GM18499 (cell line): ENCODE results near the gene KIZ.

ENCODE experiments used
- ATAC-seq: cut with Tn5 transposase; IDR thresholded peaks from one replicate; pipeline ENCODE4 v1.9.1; 2021; ENCODE audit warnings: moderate number of reproducible peaks; ENCODE audit not compliant: insufficient read depth, unreplicated experiment

Gene KIZ

DNA sequence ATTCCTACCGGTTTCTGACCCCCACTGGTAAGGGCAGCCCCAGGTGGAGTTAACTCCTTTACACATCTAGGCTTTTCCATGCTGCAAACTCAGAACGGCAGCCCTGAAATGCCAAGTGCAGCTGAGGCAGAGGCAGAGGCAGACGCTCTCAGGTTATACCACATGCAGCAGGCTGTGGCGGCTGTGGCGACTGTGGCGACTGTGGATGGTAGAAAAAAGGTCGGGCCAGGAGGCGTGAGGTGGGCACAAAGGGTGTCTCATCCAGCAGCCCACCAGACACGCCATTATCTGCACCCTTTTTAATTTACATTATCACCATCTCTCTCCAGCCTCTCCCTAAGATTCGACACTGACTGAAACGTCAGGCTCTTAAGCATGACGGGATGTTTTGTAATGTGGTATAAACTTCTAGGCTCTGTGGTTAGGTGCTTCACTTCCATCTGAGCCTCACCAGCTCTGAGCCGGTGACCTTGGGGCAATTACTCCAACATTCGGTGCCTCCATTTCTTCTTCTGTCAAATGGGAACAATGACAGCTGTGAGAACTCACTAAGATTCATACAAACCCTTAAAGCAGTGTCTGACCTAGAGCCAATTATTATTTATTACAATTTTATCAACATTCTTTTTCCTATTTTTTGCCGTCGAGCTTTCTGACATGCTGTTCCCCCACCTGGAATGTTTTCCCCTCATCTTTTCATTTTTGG lies 8.2 kb downstream of the KIZ start:
- ATAC-seq: no peak

DNA sequence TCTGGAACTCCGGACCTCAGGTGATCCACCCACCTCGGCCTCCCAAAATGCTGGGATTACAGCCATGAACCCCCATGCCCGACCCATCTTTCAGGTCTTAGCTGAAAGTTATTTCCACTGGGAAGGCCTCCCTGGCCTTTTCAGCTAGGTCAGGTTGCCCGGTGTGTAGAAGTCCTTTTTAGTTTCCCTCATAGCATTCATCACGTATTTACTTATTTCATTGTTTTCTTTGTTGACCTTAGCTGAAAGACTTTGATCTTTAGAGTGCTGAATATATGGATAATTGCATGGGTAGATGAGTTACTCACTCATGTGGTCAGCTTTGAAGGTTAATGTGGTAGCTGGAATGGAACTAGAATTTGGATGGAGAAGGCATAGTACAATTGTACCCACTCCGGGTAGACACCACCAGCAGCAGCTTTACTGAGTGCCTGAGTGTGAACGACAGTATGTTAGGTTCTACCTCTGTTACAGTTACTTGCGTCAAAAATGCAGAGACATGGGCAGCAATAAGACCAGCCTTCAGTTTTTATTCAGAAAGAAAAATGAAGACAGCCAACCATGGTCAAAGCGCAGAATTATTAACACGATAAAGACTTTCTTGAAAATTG lies 9.1 kb downstream of the KIZ start:
- no peak for ATAC-seq

DNA sequence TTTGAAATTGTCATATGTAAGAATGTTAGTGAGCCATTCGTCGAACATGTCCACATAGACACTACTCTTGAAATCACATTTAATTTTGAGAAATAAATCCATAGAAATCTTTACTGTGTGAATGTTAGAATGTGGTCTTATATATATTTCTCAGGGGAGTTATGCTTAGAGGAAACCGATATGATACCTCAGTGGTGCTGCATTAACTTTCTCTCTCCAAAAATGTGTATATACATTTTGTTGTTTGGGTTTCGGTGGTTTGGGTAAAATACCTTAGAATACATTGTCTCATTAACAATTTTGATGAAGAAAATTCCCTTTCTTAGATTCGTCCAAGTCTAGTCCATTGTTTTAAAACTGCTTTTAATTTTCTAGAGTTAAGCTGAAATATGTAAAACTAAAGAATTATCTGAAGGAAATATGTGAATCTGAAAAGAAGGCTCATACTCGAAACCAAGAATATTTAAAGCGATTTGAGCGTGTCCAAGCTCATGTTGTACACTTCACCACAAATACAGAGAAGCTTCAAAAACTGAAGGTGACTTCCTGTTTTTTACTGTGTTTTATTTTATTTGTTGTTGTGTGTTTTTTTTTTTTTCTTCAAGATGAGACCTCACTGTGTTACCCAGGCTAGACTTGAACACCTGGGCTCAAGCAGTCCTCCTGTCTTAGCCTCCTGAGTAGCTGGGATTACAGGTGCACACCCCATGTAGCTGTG lies 10.3 kb downstream of the KIZ start:
- no peak for ATAC-seq

DNA sequence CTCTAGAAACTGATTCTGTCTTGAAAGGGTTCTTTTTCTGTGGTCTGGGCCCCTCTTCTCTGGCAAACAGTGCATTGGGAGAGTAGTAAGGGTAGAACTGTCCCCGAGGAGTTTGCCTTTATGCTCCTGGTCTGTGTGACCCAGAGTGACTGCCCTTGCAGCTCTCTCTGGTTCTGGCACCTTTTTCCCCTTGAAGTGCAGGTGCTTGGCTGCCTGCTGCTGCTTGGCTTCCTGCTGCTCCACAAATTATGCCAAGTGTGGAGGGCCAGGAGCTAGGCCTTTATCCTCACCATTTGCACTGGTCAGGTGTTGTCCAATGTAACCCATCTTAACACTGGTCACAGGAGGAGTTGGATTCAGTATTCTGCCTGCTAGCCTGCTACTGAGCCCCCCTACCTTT lies 11.2 kb downstream of the KIZ start:
- ATAC-seq: no peak

DNA sequence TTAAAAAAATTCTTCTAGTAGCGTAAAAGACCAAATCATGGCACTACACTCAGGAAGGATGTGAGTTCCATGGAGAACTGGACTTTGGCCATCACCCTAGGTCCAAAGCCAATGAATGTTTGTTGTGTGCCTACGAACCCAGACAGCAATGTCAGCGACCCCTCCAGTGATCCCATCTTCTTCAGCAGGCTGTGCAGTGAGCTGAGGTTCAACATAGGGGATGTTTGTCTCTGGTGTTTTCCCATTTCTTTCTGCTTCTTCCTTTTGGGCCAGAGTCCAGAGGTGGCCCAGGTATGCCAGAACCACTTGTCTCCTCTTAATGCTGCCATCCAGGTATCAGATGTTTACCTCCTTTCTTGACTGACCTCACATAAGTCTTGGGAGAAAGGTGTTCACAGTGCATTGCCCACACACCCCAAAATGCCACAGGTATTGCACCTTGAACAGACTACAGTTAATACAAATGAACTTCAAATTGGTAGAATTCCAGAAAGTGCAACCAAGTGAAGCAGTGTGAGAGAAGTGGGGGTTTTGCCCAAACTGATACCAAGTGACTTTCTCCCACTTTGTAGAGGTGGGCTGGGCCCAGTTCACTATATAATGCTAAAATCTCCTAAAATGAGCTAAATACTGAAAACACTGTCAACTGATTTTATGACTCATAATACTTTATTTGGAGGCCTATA lies 14.1 kb downstream of the KIZ start:
- ATAC-seq: no peak

DNA sequence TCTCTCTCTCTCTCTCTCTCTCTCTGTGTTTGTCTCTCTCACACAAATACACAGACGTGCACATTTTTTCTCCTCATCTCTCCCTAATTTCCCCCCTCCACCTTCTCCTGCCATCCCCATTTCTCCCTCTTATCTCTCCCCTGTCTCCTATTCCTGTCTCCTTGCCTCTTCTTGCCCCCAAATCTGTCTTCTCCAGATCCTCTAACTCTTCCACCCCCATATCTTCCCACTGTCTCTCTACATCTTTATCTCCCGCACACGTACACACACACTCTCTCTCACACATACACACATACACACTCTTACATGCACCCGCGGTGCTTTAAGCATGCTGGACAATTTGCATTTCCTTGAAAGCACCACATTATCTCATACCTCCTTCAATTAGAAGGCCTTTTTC lies 15.9 kb downstream of the KIZ start:
- ATAC-seq: no peak

DNA sequence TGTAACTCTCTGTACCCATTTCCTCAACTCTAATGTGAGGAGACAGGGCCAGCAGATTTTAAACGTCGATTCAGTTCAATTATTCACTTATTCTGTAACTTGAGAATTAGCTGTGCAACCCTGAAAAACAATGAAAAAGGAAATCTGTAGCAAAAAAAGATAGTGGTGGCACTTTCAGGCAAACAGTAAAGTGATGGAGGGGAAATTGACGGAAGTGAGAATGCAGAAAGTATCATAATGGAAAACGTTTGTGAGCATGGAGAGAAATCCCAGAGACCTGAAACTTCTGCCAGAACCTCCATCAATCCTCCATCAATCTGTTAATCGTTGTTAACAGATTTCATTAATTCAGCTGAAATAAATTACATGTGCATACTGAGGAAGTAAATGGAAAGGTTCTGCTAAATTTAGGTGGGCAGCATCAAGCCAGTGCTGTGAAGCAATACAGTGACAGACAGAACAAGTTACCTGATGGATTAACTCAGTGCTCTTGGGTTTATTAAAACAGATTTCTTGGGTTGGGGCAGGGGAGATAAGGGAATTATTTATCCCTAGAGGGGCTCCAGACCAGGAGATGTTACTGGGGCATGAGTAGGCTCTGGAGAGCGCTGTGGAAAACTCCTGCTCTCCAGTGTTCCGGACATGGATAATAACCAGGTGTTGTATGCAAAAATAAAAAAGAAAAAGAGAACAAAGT lies 17.5 kb downstream of the KIZ start:
- ATAC-seq: no peak

DNA sequence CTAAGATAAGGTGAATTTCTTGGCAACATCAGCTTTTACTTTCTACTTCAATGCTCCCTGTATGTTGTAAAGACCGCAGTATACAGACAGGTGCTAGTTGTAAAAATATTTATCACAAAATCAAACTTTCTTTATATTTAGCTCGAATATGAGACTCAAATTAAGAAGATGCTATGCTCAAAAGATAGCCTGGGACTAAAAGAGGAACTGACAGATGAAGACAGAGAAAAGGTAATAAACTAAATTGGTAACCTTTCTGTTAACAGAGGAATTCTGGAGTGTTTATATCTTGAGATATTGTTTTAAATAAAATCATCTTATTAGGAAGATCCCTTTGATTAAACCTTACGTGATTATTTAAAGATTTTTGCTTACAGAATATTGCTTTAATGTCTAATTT lies 19.5 kb downstream of the KIZ start:
- ATAC-seq: no peak

DNA sequence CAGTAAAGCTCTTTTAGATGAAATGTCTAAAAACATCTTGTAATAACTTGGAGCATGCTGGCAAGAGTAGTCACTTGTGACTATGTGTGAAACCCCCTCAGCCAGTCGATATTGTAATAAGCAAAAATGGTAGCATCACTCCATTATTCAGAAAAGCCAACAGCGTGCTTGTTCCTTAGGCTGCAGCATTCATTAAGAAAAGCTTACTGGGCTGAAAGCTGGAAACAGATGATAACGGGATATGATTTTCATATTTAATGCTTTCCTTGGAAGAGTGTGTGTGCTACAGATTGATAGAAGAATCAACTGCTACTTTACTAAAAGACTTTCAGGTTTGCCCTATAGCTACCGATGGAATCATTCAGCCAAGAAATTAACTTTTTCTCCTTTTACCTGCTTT lies 20.3 kb downstream of the KIZ start:
- no peak for ATAC-seq

DNA sequence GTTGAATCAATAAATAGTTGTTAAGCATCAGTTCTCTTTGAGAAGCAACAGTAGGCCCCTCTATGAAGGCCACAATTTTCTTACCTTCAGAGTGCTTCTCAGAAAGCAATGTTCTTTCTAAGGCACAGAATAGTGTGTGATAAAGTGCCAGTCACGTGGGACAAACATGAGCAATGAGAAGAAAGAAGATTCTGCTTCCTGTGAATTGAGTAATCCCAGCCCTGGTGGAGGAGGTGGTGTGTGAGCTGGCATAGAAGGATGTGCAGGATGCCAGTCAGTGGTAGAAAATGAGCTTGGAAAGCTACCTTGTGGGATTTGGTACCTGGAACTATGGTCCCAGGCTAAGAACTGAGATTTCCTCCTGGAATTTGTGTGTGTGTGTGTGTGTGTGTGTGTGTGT lies 21.7 kb downstream of the KIZ start:
- ATAC-seq: no peak

DNA sequence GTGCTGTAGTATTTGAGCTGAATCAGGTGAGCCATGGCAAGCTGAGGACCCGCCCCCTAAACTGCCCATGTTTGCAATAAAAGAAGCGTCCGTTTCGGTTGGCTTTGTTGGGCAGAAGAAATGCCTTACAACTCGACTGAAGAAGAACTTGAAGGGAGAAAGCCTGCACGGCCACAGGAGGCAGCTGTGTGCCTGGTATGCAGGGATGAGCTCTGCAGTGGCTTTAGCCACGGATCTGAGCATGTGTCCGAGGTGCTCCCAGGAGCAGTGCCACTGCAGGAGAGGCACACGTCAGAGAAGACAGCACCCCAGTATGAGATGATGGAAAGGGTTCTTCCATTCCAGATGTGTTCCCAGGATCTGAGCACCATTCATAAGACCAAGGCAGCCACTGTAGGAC lies 23.5 kb downstream of the KIZ start:
- ATAC-seq: no peak

DNA sequence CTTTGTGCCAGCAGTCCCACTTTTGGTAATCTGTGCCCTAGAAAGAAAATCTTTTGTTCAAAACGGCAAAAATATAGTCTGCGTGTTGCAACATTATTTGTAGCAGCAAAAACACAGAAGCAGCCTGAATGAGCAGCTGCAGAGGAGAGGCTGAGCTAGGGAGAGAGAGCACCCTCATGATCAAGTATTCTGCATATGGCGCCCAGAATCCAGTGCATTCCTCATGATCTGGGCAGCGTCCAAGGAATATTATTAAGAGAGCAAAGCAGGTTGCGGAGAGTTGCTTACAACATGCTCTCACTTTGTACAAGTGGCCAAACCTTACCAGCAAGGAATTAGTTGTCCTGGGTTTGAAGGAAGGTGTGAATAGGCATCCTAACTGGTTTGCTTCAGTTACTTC lies 25.9 kb downstream of the KIZ start:
- no peak for ATAC-seq

DNA sequence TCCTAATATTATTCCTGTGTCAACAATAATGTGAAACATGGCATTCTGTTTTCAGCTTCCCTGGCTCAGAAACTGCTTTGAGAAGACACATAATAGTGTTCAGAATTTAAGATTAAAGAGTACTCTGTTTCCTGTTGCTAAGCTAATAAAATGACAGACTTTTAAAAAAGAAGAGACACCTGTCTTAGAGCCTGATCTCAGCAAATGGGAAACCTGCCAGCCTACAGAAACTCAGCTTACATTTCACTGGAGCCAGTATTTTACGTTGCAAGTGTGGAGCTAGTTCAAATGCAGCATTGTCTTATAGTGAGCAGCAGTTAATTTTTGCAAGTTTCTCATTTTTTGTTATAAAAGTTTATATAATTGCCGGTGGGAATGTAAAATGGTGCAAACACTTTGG lies 28.8 kb downstream of the KIZ start:
- ATAC-seq: no peak

DNA sequence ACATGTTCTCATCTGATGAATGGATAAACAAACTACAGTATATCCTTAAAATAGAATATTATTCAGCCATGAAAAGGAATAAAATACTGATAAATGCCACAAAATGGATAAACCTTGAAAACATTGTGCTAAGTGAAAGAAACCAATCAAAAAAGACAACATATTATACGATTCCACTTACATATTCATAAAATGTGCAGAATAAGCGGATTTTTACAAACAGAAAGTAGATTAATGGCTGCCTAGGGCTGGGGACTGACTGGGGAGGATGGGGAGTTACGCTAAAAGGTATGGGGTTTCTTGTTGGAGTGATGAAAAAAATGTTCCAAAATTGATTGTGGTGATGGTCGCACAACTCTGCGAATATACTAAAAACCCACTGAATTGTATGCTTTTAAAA lies 29.4 kb downstream of the KIZ start:
- ATAC-seq: no peak

DNA sequence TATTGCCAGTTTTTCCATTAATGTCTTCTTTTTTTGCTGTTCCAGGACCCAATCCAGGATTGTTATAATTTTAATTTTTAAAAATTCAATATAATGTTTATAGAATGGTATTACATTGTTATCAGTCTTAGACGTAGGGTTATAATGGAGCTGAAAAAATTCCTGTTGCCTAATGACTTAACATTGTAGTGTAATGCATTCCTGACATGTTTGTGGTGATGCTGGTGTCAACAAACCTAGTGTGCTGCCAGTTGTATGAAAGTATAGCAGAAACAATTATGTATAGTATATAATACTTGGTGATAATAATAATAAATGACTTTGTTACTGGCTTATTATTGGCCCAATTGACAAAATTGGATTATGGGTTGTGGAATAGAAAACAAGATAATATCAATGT lies 30.4 kb downstream of the KIZ start:
- no peak for ATAC-seq

DNA sequence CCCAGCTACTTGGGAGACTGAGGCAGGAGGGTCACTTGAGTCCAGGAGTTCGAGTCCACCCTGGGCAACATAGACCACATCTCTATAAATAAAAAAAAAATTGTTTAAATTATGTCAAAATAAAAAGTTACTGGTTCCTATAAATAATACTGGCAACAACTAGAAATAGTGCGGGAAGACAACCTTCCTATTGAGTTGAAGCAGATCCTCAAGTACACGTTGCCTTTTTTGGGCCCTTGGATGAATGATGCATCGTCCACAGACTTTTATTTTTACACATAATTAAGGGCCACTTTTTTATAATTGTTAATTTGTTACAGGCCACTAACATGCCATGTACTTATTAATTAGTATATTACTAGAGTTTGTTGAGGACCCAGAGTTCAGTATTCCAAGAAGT lies 31.1 kb downstream of the KIZ start:
- no peak for ATAC-seq

DNA sequence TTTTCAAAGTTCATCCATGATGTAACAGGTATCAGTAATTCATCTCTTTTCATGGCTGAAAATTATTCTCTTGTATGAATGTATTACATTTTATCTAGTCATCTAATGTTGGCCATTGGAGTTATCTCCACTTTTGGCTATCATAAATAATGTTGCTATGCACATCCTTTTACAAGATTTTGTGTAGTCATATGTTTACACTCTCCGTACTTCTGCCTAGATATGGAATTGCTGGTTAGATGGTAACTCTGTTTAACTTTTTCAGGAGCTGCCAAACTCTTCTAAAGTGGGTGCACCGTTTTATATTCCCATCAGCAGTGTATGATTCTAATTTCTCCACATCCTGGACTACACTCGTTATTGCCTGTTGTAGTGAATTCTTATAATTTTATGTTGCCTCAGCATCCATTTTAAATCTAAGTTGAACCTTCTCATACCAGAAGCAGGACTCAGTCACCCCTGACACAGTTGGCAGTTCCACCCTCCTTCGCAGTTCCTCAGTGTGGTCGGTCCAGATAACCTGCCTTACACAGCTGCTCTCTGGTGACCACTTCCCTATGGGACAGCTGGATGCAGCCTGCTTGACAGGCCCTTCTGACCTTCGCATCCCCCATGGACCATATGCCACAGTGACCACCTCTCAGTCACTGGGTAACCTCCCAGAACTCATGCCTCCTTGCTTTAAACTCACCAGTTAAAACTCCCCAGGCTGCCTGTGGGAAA lies 33.9 kb downstream of the KIZ start:
- no peak for ATAC-seq

DNA sequence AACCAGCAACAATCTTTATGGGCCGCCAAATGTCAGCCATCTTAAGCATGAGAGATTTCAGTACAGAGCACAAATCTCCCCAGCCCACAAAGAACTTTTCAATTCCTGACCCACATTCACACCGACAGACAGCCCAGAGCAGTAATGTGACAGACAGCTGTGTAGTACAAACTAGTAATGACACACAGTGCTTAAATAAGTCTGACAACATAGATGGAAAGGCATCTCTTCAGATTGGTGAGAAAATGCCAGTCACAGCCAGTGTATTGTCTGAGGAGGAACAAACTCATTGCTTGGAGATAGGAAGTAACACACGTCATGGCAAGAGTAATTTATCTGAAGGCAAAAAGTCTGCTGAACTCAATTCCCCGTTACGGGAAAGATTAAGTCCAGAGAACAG lies 36.0 kb downstream of the KIZ start:
- ATAC-seq: no peak

DNA sequence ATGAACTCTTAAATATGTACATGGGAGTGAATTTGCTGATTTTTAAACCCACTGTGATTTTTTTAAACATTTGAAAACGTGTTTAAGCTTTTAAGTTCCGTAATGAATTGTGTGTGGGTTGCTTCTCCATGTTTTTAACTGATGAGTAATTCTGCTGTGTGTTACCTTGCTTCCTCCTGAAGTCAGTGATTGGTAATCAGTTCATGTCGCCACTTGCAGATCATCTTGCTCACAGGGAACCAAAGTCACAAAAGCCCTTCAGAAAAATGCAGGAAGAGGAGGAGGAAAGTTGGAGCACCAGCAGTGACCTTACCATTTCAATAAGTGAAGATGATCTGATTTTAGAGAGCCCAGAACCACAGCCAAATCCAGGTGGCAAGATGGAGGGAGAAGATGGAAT lies 36.7 kb downstream of the KIZ start:
- no peak for ATAC-seq

DNA sequence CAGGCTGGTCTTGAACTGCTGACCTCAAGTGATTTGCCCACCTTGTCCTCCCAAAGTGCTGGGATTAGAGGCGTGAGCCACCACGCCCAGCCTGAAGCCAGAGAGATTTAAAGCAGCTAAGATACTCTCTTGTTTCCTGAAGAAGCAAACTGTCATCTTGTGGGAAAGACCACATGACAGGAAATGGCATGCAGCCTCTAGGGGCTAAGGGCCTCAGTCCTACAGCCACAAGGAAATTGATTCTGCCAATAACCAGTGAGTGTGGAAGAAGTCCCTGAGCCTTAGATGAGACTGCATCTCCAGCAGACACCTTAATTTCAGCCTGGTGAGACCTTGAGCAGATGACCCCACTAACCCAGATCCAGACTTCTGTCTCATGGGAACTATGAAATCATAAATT lies 40.9 kb downstream of the KIZ start:
- ATAC-seq: no peak
